Measurements from ENCODE around the gene FOXD2.

The FOXD2 gene

DNA sequence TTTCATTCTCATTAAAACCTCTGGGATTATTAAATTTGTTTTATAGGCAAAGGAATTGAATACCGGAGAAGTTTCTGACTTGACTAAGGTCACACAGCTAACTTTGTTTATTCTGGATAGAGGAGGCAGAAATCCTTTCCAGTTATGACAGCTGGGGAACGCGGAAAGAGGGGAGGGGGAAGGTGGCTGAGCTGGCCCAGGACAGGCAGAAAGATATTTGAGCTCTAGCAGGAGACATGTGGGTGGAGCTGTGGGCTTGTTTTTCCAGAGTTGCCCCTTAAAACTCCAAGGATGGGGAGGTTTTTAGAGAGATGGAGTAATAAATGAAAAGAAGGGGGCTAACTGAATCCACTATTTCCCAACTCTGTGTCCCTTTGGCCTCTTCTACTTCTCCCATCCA is 27.8 kb downstream of the FOXD2 start:
- TF ChIP-seq, protein P1, sequence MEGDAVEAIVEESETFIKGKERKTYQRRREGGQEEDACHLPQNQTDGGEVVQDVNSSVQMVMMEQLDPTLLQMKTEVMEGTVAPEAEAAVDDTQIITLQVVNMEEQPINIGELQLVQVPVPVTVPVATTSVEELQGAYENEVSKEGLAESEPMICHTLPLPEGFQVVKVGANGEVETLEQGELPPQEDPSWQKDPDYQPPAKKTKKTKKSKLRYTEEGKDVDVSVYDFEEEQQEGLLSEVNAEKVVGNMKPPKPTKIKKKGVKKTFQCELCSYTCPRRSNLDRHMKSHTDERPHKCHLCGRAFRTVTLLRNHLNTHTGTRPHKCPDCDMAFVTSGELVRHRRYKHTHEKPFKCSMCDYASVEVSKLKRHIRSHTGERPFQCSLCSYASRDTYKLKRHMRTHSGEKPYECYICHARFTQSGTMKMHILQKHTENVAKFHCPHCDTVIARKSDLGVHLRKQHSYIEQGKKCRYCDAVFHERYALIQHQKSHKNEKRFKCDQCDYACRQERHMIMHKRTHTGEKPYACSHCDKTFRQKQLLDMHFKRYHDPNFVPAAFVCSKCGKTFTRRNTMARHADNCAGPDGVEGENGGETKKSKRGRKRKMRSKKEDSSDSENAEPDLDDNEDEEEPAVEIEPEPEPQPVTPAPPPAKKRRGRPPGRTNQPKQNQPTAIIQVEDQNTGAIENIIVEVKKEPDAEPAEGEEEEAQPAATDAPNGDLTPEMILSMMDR (IDR thresholded peaks at IDR 0.05): no peak

DNA sequence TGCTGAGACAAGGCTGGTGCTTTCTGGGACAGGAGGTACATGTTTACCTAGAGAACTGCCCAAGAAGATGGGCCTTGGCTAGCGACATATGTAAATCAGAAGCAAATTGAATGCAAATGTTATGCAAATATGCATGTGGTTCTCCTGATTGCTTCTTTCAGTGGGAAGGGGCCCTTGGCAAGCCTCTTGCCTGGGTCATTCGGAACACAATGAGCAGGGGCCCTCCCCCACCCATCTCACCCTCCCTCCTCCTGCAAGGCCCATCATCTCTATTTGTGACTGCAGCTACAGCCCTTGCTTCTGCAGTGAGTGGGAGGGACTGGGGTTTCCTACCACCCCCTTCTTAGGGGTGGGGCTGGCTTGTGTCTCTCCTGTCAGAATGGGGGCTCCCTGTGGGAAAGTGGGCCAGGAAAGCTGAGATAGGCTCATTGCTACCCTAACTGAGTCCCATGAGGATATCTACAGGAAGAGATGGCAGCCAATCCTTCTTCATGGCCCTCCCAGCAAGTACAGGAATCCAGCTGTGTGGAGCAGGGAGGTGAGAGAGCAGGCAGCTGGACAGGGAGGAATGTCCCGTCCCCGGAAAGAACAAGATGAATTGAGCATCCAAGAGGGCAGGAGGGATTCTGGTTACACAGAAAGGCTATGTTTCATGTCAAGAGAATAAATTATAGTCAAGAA is 31.0 kb downstream of the FOXD2 start:
- TF ChIP-seq, protein P1 (IDR thresholded peaks at IDR 0.05): no peak

DNA sequence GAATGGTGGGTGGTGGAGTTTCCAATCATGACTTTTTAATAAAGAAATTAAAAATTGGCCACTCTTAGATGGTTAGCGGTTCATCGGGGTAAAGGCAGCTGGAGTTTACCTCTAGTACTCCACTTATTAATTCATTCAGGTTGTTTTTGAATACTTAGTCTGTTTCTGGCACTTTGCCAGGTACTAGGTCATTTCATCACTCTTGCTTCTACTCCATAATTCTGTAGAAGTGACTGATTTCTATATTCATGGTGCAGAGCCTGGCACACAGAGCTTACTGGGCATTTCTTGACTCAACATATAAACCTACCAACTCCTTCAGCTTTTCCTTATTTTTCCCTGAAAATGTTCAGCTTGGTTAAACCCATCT is 31.5 kb downstream of the FOXD2 start:
- TF ChIP-seq, protein P1 (IDR thresholded peaks at IDR 0.05): no peak

DNA sequence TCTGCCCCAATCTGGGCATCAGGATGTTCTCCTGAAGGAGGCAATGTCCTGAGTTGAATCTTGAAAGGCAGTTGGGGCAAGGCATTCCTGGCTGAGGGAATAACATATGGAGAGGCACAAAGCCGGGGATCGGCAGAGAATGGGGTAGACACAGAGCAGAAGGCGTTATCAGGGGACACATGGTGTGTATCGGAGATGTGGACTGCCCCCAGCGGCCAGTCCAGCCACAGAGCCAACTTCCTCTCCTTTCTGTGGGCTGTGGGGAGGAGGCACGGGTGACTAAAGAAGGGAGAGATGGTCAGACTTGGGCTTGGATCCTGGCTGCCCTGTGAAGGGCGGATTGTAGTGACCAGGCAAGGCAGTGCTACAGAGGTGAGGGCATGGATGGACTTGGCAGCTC is 32.1 kb downstream of the FOXD2 start:
- TF ChIP-seq, protein P1 (IDR thresholded peaks at IDR 0.05): no peak

DNA sequence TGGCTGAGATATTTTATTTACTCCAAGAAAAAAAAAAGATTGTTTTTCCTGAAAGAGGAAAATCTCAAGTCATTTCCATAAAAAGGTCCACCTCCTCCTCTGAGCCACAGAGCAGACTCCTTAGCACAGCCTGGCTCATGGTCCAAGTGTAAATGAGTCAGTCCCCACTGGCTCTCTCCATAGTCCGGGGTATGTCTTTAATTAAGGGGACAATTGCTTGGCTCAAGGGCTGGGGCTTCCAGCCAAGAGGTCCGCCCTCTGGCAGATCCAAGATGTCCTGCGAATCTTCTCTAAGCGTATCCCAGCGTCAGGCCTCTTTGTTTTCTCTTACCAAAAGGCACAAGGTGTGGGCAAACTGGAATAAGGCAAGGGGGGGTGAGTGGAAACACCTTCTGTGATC is 33.3 kb downstream of the FOXD2 start:
- TF ChIP-seq, protein P1 (IDR thresholded peaks at IDR 0.05): no peak

DNA sequence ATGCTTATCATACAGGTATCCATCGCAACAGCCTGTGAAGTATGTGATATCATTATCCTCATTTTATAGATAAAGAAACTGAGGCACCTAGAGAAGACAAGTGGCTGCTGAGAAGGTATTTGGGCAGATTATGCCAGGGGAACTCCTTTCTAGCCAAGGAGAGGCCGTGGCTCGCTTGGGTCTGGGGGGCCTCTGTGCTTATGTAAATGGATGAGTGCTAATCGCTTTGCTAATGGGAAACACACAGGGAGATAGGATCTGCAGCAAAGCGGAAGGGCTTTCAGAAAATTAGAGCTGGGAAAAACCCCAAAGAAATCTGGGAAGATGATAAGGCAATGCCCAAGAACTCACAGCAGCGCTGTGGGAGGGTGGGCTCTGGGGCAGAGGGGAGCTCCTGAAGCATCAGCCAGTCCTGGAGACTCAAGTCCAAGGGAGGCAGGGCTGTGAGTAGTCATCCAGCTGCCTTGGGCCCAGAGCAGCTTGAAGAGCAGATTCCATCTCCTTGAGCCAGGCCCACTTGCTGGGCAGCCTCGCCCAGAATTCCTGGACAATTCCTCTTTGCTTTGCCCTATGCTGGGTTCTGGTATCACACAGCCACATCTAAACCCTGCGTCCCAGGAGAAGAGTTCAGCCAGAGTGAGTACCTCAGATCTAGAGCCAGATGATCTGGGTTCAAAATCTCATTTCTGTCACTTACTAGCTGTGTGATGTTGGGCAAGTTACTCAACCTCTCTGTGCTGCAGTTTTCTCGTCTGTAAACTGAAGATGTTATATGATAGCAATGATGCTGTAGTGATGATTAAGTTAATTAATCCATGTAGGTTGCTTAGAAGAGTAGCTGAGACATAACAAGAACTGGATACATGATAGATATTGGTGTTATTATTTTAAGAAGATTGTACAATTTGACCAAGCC is 36.7 kb downstream of the FOXD2 start:
- TF ChIP-seq, protein P1 (IDR thresholded peaks at IDR 0.05): no peak

DNA sequence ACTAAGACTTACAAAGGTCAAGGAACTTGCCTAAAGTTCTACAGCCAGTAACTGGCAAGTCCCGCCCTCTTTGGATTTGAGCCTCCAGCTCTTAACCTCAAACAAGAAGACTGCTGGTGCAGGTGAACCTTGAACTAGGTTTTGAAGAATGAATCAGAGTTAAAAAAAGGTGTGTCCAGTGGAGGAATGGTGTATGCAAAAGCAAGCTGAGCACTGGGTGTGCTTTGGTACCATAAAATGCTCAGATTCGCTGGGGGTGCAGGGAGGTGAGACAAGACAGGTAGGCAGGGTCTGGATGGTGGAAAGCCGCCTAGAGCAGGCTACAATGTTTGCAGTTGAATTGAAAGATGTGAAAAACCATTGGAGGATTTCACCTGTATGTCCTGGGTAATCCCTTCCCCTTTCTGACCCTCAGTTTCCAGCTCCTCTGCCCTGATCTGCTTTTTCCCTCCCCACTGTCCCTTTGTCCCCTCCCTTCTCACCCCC is 39.8 kb downstream of the FOXD2 start:
- TF ChIP-seq, protein P1 (IDR thresholded peaks at IDR 0.05): no peak
